A172 (cell line): ENCODE measurements around the gene SNX19. TPM values are rescaled to one million over a fixed set of nuclear protein-coding genes. Genes with fewer than 3 reads are reported as not detected.
A peak's percentile ranks its signal among the peaks of the same experiment; 100 is the strongest.
"Not testable (repeated sequence)": the region's sequence is repeated elsewhere in the genome, so short reads cannot be mapped to it uniquely, and the experiment has no call there.

Experiments used
- DNase-seq: peaks from one replicate; pipeline ENCODE4 v3.0.0-alpha.2; 2015; ENCODE audit warnings: low spot score
- total RNA-seq: library from RNA; depleted of rRNA; stranded (reverse); fragments of >200 nt; shearing (Covaris generic); gene quantifications from 2 replicates; pipeline ENCODE4 v1.2.3, GENCODE V29; 2014; rRNA removed

The SNX19 gene
- 20.2 and 36.2 TPM in 2 replicates for total RNA-seq

GRCh38 chr11:130916238-130916855 is at the start of gene SNX19:
TSS of gene SNX19 (minus strand) at chr11:130916479. CDS start at chr11:130915939, 540 bp downstream.
- peak; percentile 57 for DNase-seq

GRCh38 chr11:130964058-130964792 is 47.9 kb upstream of the SNX19 start:
- no peak for DNase-seq

- DNase-seq, result no peak
These were observed 31.6 kb upstream of the SNX19 start for GRCh38 chr11:130947889-130948288.

- DNase-seq, result no peak
These were observed 31.2 kb upstream of the SNX19 start for GRCh38 chr11:130947481-130947880.

- DNase-seq, result no peak
These were observed 30.8 kb upstream of the SNX19 start for GRCh38 chr11:130947058-130947457.

GRCh38 chr11:130945896-130946295 is 29.6 kb upstream of the SNX19 start:
- peak; percentile 16 for DNase-seq

GRCh38 chr11:130940706-130941105 is 24.4 kb upstream of the SNX19 start:
- no peak for DNase-seq

- DNase-seq, result no peak
These were observed 20.8 kb upstream of the SNX19 start for GRCh38 chr11:130937051-130937450.

GRCh38 chr11:130932086-130932712 is 15.9 kb upstream of the SNX19 start:
- no peak for DNase-seq

- no peak for DNase-seq
These were observed 8.5 kb upstream of the SNX19 start for GRCh38 chr11:130924750-130925149.

GRCh38 chr11:130920612-130921011 is 4.3 kb upstream of the SNX19 start:
- DNase-seq, result not testable (repeated sequence)

GRCh38 chr11:130918081-130918480 is 1.8 kb upstream of the SNX19 start:
- DNase-seq, result no peak

GRCh38 chr11:130916910-130917309 is 631 bp upstream of the SNX19 start:
- DNase-seq, result no peak

- DNase-seq, result no peak
These were observed 559 bp downstream of the SNX19 start for GRCh38 chr11:130915603-130916237.

GRCh38 chr11:130913268-130913667 is 3.0 kb downstream of the SNX19 start:
- DNase-seq, result no peak

- no peak for DNase-seq
These were observed 3.7 kb downstream of the SNX19 start for GRCh38 chr11:130912552-130912951.

- DNase-seq, result no peak
These were observed 5.0 kb downstream of the SNX19 start for GRCh38 chr11:130911306-130911705.

GRCh38 chr11:130909650-130910049 is 6.6 kb downstream of the SNX19 start:
- no peak for DNase-seq

- DNase-seq, result peak; percentile 28
These were observed 7.3 kb downstream of the SNX19 start for GRCh38 chr11:130908770-130909625.

GRCh38 chr11:130908061-130908460 is 8.2 kb downstream of the SNX19 start:
- DNase-seq, result no peak

- DNase-seq, result no peak
These were observed 9.1 kb downstream of the SNX19 start for GRCh38 chr11:130907229-130907628.
